Ovary (tissue), 9 donors: ENCODE results near the gene PLEKHA5. TPM values are rescaled to one million over a fixed set of nuclear protein-coding genes. Genes with fewer than 3 reads are reported as not detected.
"Not testable (repeated sequence)": the region's sequence is repeated elsewhere in the genome, so short reads cannot be mapped to it uniquely, and the experiment has no call there.

Source experiments
- DNase-seq, 5 donors: peaks; one replicate each; pipeline ENCODE4 v3.0.0-alpha.2; 2019 to 2020
- H3K27ac ChIP-seq, 2 donors: fragments of 200-600 bp; one replicate each; pipeline versions ENCODE4 v1.5.1 to v1.8.0; 2019 to 2022
- H3K27me3 ChIP-seq: fragments of 200-600 bp; one replicate; pipeline ENCODE4 v1.8.0; 2022
- H3K36me3 ChIP-seq: fragments of 200-600 bp; sonication (generic); one replicate; pipeline ENCODE4 v1.5.1; 2019
- H3K4me1 ChIP-seq: one replicate; pipeline ENCODE4 v1.8.1; 2013; ENCODE audit warnings: mild to moderate bottlenecking, moderate library complexity; ENCODE audit not compliant: insufficient read depth
- H3K4me3 ChIP-seq: fragments of 200-600 bp; sonication (generic); one replicate; pipeline ENCODE4 v1.5.1; 2017
- H3K9me3 ChIP-seq, 2 donors: fragments of 200-600 bp in 1 of 2; sonication (generic) in 1 of 2; one replicate each; pipeline versions ENCODE4 v1.5.1 to v1.8.1; 2013 to 2019; ENCODE audit warnings: mild to moderate bottlenecking in 1 of 2, moderate library complexity in 1 of 2
- CTCF ChIP-seq, 3 donors: fragments of 450-650 bp in 2 of 3; fragments of 200-600 bp in 1 of 3; IDR thresholded peaks; one replicate each; pipeline versions ENCODE4 v1.5.1 to v1.8.0; 2016 to 2022; ENCODE audit warnings: antibody characterized with exemption in 3 of 3, mild to moderate bottlenecking in 1 of 3
- EP300 ChIP-seq: sonication (generic); formaldehyde crosslinking; IDR thresholded peaks from one replicate; pipeline ENCODE4 v1.6.1; 2017; ENCODE audit warnings: antibody characterized with exemption
- POLR2A ChIP-seq: fragments of 450-650 bp; IDR thresholded peaks from one replicate; pipeline ENCODE4 v1.6.1; 2017; ENCODE audit warnings: antibody characterized with exemption, mild to moderate bottlenecking, moderate library complexity
- WGBS, 3 donors: extraction: QIAGEN DNeasy Blood & Tissue Kit in 1 of 3; methylation state at CpG; one replicate each; pipeline versions ENCODE4 v1.1.5 to v1.1.7; 2013 to 2017; 5-methylcytosine and 5-hydroxymethylcytosine counted together
- intact Hi-C, 4 donors: fragments of 100-400 bp; cut with DNase I; formaldehyde crosslinking; loops; one replicate each; pipeline versions ENCODE4 v1.11.0 to v1.15.1; 2022 to 2023
- polyA plus RNA-seq, 2 donors: library from polyadenylated mRNA; stranded (reverse); fragments of 200-250 nt in 1 of 2; fragments of 350-450 nt in 1 of 2; fragmentation: Illumina TruSeq in 1 of 2; extraction: RNeasy Lipid Tissue Mini Kit (QIAGEN cat#74804) in 1 of 2; gene quantifications; one replicate each; pipeline ENCODE4 v1.2.3, GENCODE V29; 2013 to 2014
- total RNA-seq, 7 donors: library from RNA; depleted of rRNA in 2 of 7; stranded (reverse); fragments of >200 nt in 2 of 7; fragmentation: NEBNext Ultra II Directional in 3 of 7; extraction: Animal tissue kit (Norgen Biotek cat#: 25700) in 3 of 7; gene quantifications; one replicate each; pipeline versions ENCODE4 v1.1.0 to v1.2.4, GENCODE V29; 2016 to 2023
- donor health status: DM: no; HTN: no; CAD: no; lungs with moderate emphysema.
- donor health status: DM: no; HTN: no; CAD: no.
- donor health status: Bipolar disorder and iron deficiency.
- donor health status: DM: yes; HTN: yes; CAD: no.
- donor health status: DM: no; HTN: no; CAD: no.
- donor health status: DM: yes; HTN: yes; CAD: no.

Gene PLEKHA5
- total and polyA plus RNA-seq, 9 donors: 32.2 to 65.6 (median 45.7) TPM

- intact Hi-C loops: no loop called here
- no peak for DNase-seq
- no peaks in the 10 kb centered on the region for H3K27me3 ChIP-seq
- TF ChIP-seq CTCF (IDR thresholded peaks at IDR 0.05): no peak
- TF ChIP-seq POLR2A: no peak
- no peak for TF ChIP-seq EP300
- H3K27ac ChIP-seq: no peak overlapping the region
- no peaks in the 10 kb centered on the region for H3K4me1 ChIP-seq
- H3K4me3 ChIP-seq: no peak overlapping the region
- 81 to 90% (median 88%) methylated on average over 5 of the region's 5 CpGs for WGBS, 3 donors
- no peaks in the 10 kb centered on the region for H3K9me3 ChIP-seq
- H3K36me3 ChIP-seq: no peaks in the 10 kb centered on the region
Observed at GRCh38 chr12:19322376-19322775, 192.8 kb downstream of the PLEKHA5 start.

- H3K4me1 ChIP-seq: no peaks in the 10 kb centered on the region
- WGBS, 3 donors: 38 to 54% (median 39%) methylated on average over 2 of the region's 2 CpGs
- H3K27ac ChIP-seq: no peak overlapping the region
- no peak overlapping the region for H3K4me3 ChIP-seq
- intact Hi-C loops: no loop called here
- TF ChIP-seq POLR2A (no peak), EP300 (no peak), CTCF (IDR thresholded peaks at IDR 0.05) (no peak)
- no peaks in the 10 kb centered on the region for H3K36me3 ChIP-seq
- no peaks in the 10 kb centered on the region for H3K9me3 ChIP-seq
- no peak for DNase-seq
- no peaks in the 10 kb centered on the region for H3K27me3 ChIP-seq
Observed at GRCh38 chr12:19323805-19324204, 194.3 kb downstream of the PLEKHA5 start.

GRCh38 chr12:19326102-19326501, 196.6 kb downstream of the PLEKHA5 start:
- no peak for TF ChIP-seq POLR2A
- no peak for TF ChIP-seq CTCF (IDR thresholded peaks at IDR 0.05)
- no peak for TF ChIP-seq EP300
- H3K4me3 ChIP-seq: no peak overlapping the region
- no peaks in the 10 kb centered on the region for H3K9me3 ChIP-seq
- no peaks in the 10 kb centered on the region for H3K4me1 ChIP-seq
- DNase-seq: no peak
- no peaks in the 10 kb centered on the region for H3K27me3 ChIP-seq
- H3K36me3 ChIP-seq: no peaks in the 10 kb centered on the region
- intact Hi-C loops: no loop called here
- no peak overlapping the region for H3K27ac ChIP-seq

- Histone ChIP-seq H3K27ac (no peak overlapping the region), H3K4me1 (no peaks in the 10 kb centered on the region), H3K36me3 (no peaks in the 10 kb centered on the region), H3K9me3 (no peaks in the 10 kb centered on the region), H3K27me3 (no peaks in the 10 kb centered on the region), H3K4me3 (no peak overlapping the region)
- TF ChIP-seq EP300 (no peak), POLR2A (no peak), CTCF (IDR thresholded peaks at IDR 0.05) (no peak)
- intact Hi-C loops: no loop called here
- DNase-seq: no peak
Observed at GRCh38 chr12:19332196-19332595, 202.7 kb downstream of the PLEKHA5 start.

- TF ChIP-seq EP300 (no peak), POLR2A (no peak), CTCF (IDR thresholded peaks at IDR 0.05) (no peak)
- no peaks in the 10 kb centered on the region for H3K4me1 ChIP-seq
- intact Hi-C loops: no loop called here
Observed at GRCh38 chr12:19338405-19338804, 208.9 kb downstream of the PLEKHA5 start.

GRCh38 chr12:19350850-19351249, 221.3 kb downstream of the PLEKHA5 start:
- H3K4me1 ChIP-seq, H3K36me3 ChIP-seq, H3K27ac ChIP-seq, intact Hi-C loops, H3K9me3 ChIP-seq, H3K4me3 ChIP-seq, H3K27me3 ChIP-seq, DNase-seq: not testable (repeated sequence)
- WGBS, 3 donors: 78 to 86% (median 83%) methylated on average over 4 of the region's 4 CpGs

More at GRCh38 chr12:19338405-19338804, 208.9 kb downstream of the PLEKHA5 start:
- DNase-seq: no peak
- 94 to 98% (median 96%) methylated on average over 5 of the region's 5 CpGs for WGBS, 3 donors
- Histone ChIP-seq H3K4me3 (no peak overlapping the region), H3K27ac (no peak overlapping the region), H3K9me3 (peaks cover 0 to 3% of the 10 kb centered on the region in 2 donors), H3K36me3 (no peaks in the 10 kb centered on the region), H3K27me3 (no peaks in the 10 kb centered on the region)
